SK-N-DZ (cell line): ENCODE results near the gene FAM210A. TPM values are rescaled to one million over a fixed set of nuclear protein-coding genes. Genes with fewer than 3 reads are reported as not detected.
"Not testable (repeated sequence)": the region's sequence is repeated elsewhere in the genome, so short reads cannot be mapped to it uniquely, and the experiment has no call there.

Source experiments
- DNase-seq: peaks from one replicate; pipeline ENCODE4 v3.0.0-alpha.2; 2015; ENCODE audit warnings: low spot score
- polyA plus RNA-seq, 2 experiments: library from polyadenylated mRNA; depleted of rRNA; stranded (reverse); fragments of >200 nt; gene quantifications; 2 replicates each; pipeline ENCODE4 v1.2.3, GENCODE V29; 2014

The FAM210A gene
- polyA plus RNA-seq (2014; cell fraction: cytosol; rRNA removed), result 16.7 and 17.6 TPM in 2 replicates
- polyA plus RNA-seq (2014; cell fraction: nucleus; rRNA removed), result 3.8 and 11.5 TPM in 2 replicates

- peak; percentile 97 for DNase-seq
Observed at GRCh38 chr18:13726232-13726971, at the start of gene FAM210A, which contains the start of gene RNMT. FAM210A (minus strand) TSS chr18:13726558; CDS start chr18:13682077, 44,481 bp downstream. RNMT (plus strand) TSS chr18:13726673; CDS start chr18:13731518, 4,845 bp downstream.

- DNase-seq, result no peak
Observed at GRCh38 chr18:13775058-13775457, 48.7 kb upstream of the FAM210A start.

GRCh38 chr18:13762690-13763439, 36.5 kb upstream of the FAM210A start:
- DNase-seq, result no peak

GRCh38 chr18:13760047-13760446, 33.7 kb upstream of the FAM210A start:
- no peak for DNase-seq

GRCh38 chr18:13758622-13759021, 32.3 kb upstream of the FAM210A start:
- no peak for DNase-seq

GRCh38 chr18:13756671-13757070, 30.3 kb upstream of the FAM210A start:
- no peak for DNase-seq

- no peak for DNase-seq
Observed at GRCh38 chr18:13756261-13756660, 29.9 kb upstream of the FAM210A start.

GRCh38 chr18:13751599-13751998, 25.2 kb upstream of the FAM210A start:
- not testable (repeated sequence) for DNase-seq

GRCh38 chr18:13746633-13747032, 20.3 kb upstream of the FAM210A start:
- DNase-seq, result no peak

- no peak for DNase-seq
Observed at GRCh38 chr18:13745696-13746095, 19.3 kb upstream of the FAM210A start.

- DNase-seq, result no peak
Observed at GRCh38 chr18:13735681-13736080, 9.3 kb upstream of the FAM210A start.

- no peak for DNase-seq
Observed at GRCh38 chr18:13730481-13730880, 4.1 kb upstream of the FAM210A start.

- DNase-seq, result no peak
Observed at GRCh38 chr18:13726972-13727331, 594 bp upstream of the FAM210A start.

- DNase-seq, result peak; percentile 10
Observed at GRCh38 chr18:13725566-13726231, 659 bp downstream of the FAM210A start.

- DNase-seq, result no peak
Observed at GRCh38 chr18:13720847-13721246, 5.5 kb downstream of the FAM210A start.

GRCh38 chr18:13720123-13720522, 6.2 kb downstream of the FAM210A start:
- no peak for DNase-seq

GRCh38 chr18:13716916-13717315, 9.4 kb downstream of the FAM210A start:
- DNase-seq, result no peak

GRCh38 chr18:13715330-13715729, 11.0 kb downstream of the FAM210A start:
- no peak for DNase-seq

GRCh38 chr18:13713455-13714055, 12.8 kb downstream of the FAM210A start:
- no peak for DNase-seq

GRCh38 chr18:13712400-13713131, 13.8 kb downstream of the FAM210A start:
- no peak for DNase-seq

GRCh38 chr18:13710414-13710831, 15.9 kb downstream of the FAM210A start:
- DNase-seq, result no peak
